ENCODE measurements around the gene SLC16A11.

The SLC16A11 gene

GRCh38 chr17:7010523-7010922 is 33.4 kb downstream of the SLC16A11 start:
- TF ChIP-seq CTCF (IDR thresholded peaks at IDR 0.05; ENCODE audit: poor library complexity, severe bottlenecking): no peak
- Histone ChIP-seq H3K9me3 (ENCODE audit: severe bottlenecking) (no peaks in the 10 kb centered on the region), H3K4me1 (ENCODE audit: insufficient read depth, poor library complexity, severe bottlenecking) (peaks cover 3% of the 10 kb centered on the region), H3K27me3 (ENCODE audit: insufficient read depth, poor library complexity, severe bottlenecking) (no peaks in the 10 kb centered on the region), H3K4me3 (ENCODE audit: severe bottlenecking) (no peak overlapping the region), H3K27ac (ENCODE audit: poor library complexity, severe bottlenecking) (no peak overlapping the region), H3K36me3 (ENCODE audit: low read depth) (peaks cover 6% of the 10 kb centered on the region; the same call in 1 of the 2 replicates)
- DNase-seq (ENCODE audit: low spot score) (no peak), ATAC-seq (ENCODE audit: low read depth) (no peak)

- no peaks in the 10 kb centered on the region for H3K27me3 ChIP-seq (ENCODE audit: insufficient read depth, poor library complexity, severe bottlenecking)
- DNase-seq (ENCODE audit: low spot score) (no peak), ATAC-seq (ENCODE audit: low read depth) (no peak)
- no peak for TF ChIP-seq CTCF (IDR thresholded peaks at IDR 0.05; ENCODE audit: poor library complexity, severe bottlenecking)
- H3K9me3 ChIP-seq (ENCODE audit: severe bottlenecking): peaks cover 1% of the 10 kb centered on the region
- peaks cover 3% of the 10 kb centered on the region for H3K4me1 ChIP-seq (ENCODE audit: insufficient read depth, poor library complexity, severe bottlenecking)
- H3K36me3 ChIP-seq (ENCODE audit: low read depth): peaks cover 11% of the 10 kb centered on the region
- no peak overlapping the region for H3K4me3 ChIP-seq (ENCODE audit: severe bottlenecking)
- H3K27ac ChIP-seq (ENCODE audit: poor library complexity, severe bottlenecking): no peak overlapping the region
Measured at GRCh38 chr17:7007143-7007542, 36.7 kb downstream of the SLC16A11 start.

- H3K27ac ChIP-seq (ENCODE audit: poor library complexity, severe bottlenecking): no peak overlapping the region
- no peak for DNase-seq (ENCODE audit: low spot score)
- no peak for TF ChIP-seq CTCF (IDR thresholded peaks at IDR 0.05; ENCODE audit: poor library complexity, severe bottlenecking)
- H3K4me1 ChIP-seq (ENCODE audit: insufficient read depth, poor library complexity, severe bottlenecking): no peaks in the 10 kb centered on the region
- no peak overlapping the region for H3K4me3 ChIP-seq (ENCODE audit: severe bottlenecking)
- ATAC-seq (ENCODE audit: low read depth): no peak
- H3K27me3 ChIP-seq (ENCODE audit: insufficient read depth, poor library complexity, severe bottlenecking): no peaks in the 10 kb centered on the region
- H3K36me3 ChIP-seq (ENCODE audit: low read depth): peaks cover 22% of the 10 kb centered on the region
- H3K9me3 ChIP-seq (ENCODE audit: severe bottlenecking): peaks cover 1% of the 10 kb centered on the region
Measured at GRCh38 chr17:7005716-7006115, 38.2 kb downstream of the SLC16A11 start.

- ATAC-seq (ENCODE audit: low read depth) (peak; percentile 77), DNase-seq (ENCODE audit: low spot score) (no peak)
- TF ChIP-seq CTCF (IDR thresholded peaks at IDR 0.05; ENCODE audit: poor library complexity, severe bottlenecking): peak; percentile 78
Measured at GRCh38 chr17:7004398-7005253, 39.3 kb downstream of the SLC16A11 start.

GRCh38 chr17:7003745-7004144 is 40.1 kb downstream of the SLC16A11 start:
- ATAC-seq (ENCODE audit: low read depth): no peak
- DNase-seq (ENCODE audit: low spot score): no peak
- peaks cover 1% of the 10 kb centered on the region for H3K9me3 ChIP-seq (ENCODE audit: severe bottlenecking)
- H3K36me3 ChIP-seq (ENCODE audit: low read depth): peaks cover 25% of the 10 kb centered on the region
- no peak overlapping the region for H3K4me3 ChIP-seq (ENCODE audit: severe bottlenecking)
- no peaks in the 10 kb centered on the region for H3K27me3 ChIP-seq (ENCODE audit: insufficient read depth, poor library complexity, severe bottlenecking)
- no peak overlapping the region for H3K27ac ChIP-seq (ENCODE audit: poor library complexity, severe bottlenecking)
- H3K4me1 ChIP-seq (ENCODE audit: insufficient read depth, poor library complexity, severe bottlenecking): no peaks in the 10 kb centered on the region
- no peak for TF ChIP-seq CTCF (IDR thresholded peaks at IDR 0.05; ENCODE audit: poor library complexity, severe bottlenecking)

More at GRCh38 chr17:7004398-7005253, 39.3 kb downstream of the SLC16A11 start:
- Histone ChIP-seq H3K4me1 (ENCODE audit: insufficient read depth, poor library complexity, severe bottlenecking) (no peaks in the 10 kb centered on the region), H3K36me3 (ENCODE audit: low read depth) (peaks cover 22% of the 10 kb centered on the region), H3K4me3 (ENCODE audit: severe bottlenecking) (no peak overlapping the region), H3K27me3 (ENCODE audit: insufficient read depth, poor library complexity, severe bottlenecking) (no peaks in the 10 kb centered on the region), H3K9me3 (ENCODE audit: severe bottlenecking) (peaks cover 1% of the 10 kb centered on the region), H3K27ac (ENCODE audit: poor library complexity, severe bottlenecking) (no peak overlapping the region)
